ENCODE results near the gene TEDC1.
"Not testable (repeated sequence)": the region's sequence is repeated elsewhere in the genome, so short reads cannot be mapped to it uniquely, and the experiment has no call there.

Gene TEDC1

GRCh38 chr14:105537580-105538474, 46.8 kb downstream of the TEDC1 start:
- no peak for DNase-seq (ENCODE audit: low read depth, low spot score)

DNA sequence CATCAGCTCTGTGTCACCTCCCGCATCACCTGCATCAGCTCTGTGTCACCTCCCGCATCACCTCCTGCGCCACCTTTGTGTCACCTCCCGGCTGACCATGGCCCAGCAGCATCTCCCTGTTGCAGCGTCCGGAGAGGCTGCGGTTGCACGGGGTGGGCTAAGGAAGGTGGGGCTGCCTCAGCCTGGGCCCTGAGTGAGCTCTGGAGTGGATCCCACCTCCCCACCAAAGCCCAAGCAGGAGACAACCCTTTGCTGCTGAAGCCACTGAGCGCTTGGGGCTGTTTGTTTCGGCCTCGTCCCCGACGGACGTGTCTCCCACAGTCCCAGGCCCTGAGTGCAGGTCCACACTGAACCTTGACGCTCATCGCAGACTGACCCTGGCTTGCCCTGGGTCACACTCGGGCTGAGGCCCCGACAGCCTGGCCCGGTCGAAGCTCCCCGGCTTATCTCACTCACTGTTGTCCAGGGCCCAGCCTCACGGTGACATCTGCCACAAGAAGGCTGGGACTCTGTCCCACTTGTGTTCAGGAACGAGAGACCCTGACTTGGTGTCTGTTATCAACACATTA, 47.5 kb downstream of the TEDC1 start:
- no peak for DNase-seq (ENCODE audit: low read depth, low spot score)

DNA sequence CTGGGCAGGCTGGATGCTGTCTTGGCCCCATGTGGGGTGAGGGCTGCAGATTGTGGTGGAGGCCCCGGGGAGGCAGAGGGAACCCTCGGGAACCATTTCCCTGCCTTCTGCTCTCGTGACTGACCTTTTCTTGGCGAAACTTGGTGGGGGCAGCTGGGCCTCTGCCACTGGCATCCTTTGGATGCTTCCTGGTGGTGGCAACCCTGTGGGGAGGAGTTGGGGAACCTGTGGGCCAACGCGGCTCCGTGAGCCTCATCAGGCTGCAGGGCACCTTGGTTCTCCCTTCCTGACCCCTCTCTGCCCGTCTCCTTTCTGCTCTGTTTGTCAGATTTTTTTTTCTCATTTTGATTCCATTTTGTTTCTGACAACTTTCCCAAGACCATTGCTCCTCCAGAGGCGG, 49.8 kb downstream of the TEDC1 start:
- DNase-seq (ENCODE audit: low read depth, low spot score): no peak

- DNase-seq (ENCODE audit: low read depth, low spot score): no peak
Measured at GRCh38 chr14:105541218-105541875, 50.3 kb downstream of the TEDC1 start.

DNA sequence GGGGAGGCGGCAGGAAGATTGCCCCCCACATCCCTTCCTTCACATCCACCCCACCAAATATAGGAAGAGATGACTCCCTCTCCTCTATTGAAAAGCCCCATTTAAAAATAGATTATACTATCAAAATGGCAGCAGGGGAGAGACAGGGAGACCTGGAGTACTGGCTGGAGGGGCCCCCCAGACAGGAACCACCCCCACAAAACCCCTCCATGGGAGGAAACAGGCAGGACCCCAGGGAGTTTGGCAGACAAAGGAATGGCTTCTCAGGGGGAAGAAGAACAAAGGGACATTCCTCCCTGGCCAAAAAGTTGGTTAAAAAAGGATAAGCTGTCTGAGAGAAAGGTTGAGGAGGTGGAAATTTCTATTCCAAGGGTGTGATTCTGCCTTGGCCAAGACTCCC, 54.6 kb downstream of the TEDC1 start:
- not testable (repeated sequence) for DNase-seq (ENCODE audit: low read depth, low spot score)

DNA sequence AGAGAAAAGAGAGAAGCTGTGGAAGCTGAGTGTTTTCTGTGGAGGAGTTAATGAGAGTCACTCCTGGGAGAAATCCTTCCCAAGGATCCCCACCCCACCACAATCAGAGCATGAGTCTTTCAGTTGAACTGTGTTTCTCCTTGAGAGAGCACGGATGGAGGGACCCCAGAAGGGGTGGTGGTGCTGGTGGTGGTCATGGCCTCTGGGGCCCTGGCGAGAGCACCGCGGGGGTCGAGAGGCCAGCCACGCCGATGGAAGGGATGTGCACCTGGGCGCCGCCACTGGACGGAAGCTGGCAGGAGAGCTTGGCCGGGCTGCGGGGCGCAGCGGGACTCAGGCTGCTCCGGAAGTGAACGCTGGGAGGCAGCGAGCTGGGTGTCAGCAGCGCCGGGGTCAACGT, 55.4 kb downstream of the TEDC1 start:
- DNase-seq (ENCODE audit: low read depth, low spot score): not testable (repeated sequence)

DNA sequence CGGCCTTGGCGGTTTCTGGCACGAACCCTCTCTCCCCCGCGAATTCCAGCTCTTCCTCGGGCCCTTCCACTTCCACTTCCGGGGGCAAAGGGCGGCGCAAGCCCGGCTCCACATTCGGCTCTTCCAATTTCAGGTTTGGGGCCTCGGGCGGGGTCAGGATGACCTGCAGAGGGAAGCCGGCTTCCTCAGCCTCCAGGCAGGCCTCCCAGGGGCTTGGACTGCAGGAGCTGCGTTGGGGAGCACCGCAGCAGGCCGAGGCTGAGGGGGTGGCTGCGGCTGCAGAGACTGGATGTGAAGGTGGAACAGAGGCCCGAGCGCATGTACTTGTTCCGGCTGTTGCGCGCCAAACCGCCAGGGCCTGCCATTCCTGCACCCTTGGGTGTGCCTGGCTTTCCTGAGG, 56.0 kb downstream of the TEDC1 start:
- not testable (repeated sequence) for DNase-seq (ENCODE audit: low read depth, low spot score)

DNA sequence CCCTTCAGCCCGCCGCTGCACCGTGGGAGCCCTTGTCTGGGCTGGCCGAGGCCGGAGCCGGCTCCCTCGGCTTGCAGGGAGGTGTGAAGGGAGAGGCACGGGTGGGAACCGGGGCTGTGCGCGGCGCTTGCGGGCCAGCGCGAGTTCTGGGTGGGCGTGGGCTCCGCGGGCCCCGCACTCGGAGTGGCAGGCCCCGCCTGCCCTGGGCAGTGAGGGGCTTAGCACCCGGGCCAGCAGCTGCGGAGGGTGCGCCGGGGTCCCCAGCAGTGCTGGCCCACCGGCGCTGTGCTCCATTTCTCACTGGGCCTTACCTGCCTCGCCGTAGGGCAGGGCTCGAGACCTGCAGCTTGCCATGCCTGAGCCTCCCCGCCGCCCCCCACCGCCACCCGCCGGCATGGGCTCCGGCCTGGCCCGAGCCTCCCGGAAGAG, 56.7 kb downstream of the TEDC1 start:
- no peak for DNase-seq (ENCODE audit: low read depth, low spot score)

Data from brain pericyte (primary cell).